Activated B cell treated with CpG ODN at 0.5 μM for 24 hours (primary cell): ENCODE measurements around the gene ID4. TPM values are rescaled to one million over a fixed set of nuclear protein-coding genes. Genes with fewer than 3 reads are reported as not detected.

Experiments
- ATAC-seq: fragments of 200-7000 bp; cut with Tn5 transposase; one replicate; pipeline ENCODE4 v1.10.0; 2021; ENCODE audit warnings: low read depth, mild to moderate bottlenecking, moderate library complexity
- CTCF ChIA-PET: fragments of 350-600 bp; sonication (Branson Sonifier 250); formaldehyde crosslinking; loops from one replicate; lab custom pipeline; 2021; ENCODE audit warnings: antibody characterized with exemption; lab: Charles Lee
- POLR2A ChIA-PET: fragments of 350-600 bp; sonication (Branson Sonifier 250); formaldehyde crosslinking; loops from one replicate; lab custom pipeline; 2021; ENCODE audit warnings: antibody characterized with exemption; lab: Charles Lee
- DNase-seq: peaks from one replicate; pipeline ENCODE4 v3.0.0; 2022
- H3K27ac Mint-ChIP-seq: one replicate; pipeline ENCODE4 v1.8.0; 2020; ENCODE audit warnings: mixed read lengths
- H3K27me3 Mint-ChIP-seq: one replicate; pipeline ENCODE4 v1.8.0; 2021; ENCODE audit warnings: mixed read lengths
- H3K36me3 Mint-ChIP-seq: one replicate; pipeline ENCODE4 v1.8.0; 2021; ENCODE audit warnings: low read depth, mixed read lengths
- H3K4me1 Mint-ChIP-seq: one replicate; pipeline ENCODE4 v1.8.0; 2021; ENCODE audit warnings: mixed read lengths
- H3K4me3 Mint-ChIP-seq: one replicate; pipeline ENCODE4 v1.8.0; 2020; ENCODE audit warnings: mild to moderate bottlenecking, mixed read lengths
- H3K9me3 Mint-ChIP-seq: one replicate; pipeline ENCODE4 v1.8.0; 2020; ENCODE audit warnings: mixed read lengths
- CTCF ChIP-seq: fragments of 200-600 bp; IDR thresholded peaks from one replicate; pipeline ENCODE4 v1.8.0; 2022; ENCODE audit warnings: antibody characterized with exemption, mild to moderate bottlenecking
- intact Hi-C: fragments of 100-400 bp; cut with micrococcal nuclease; formaldehyde crosslinking; loops from one replicate; pipeline ENCODE4 v1.15.1; 2024
- total RNA-seq: library from RNA; stranded (reverse); gene quantifications from 2 replicates; pipeline ENCODE4 v1.2.3, GENCODE V29; 2022

Gene ID4
- total RNA-seq: not detected in 2 replicates

GRCh38 chr6:19836799-19837510, at the start of gene ID4:
TSS of gene ID4 (plus strand) at chr6:19837370. CDS start at chr6:19837755, 385 bp downstream.
- TF ChIP-seq CTCF: no peak
- DNase-seq (no peak), ATAC-seq (no peak)
- Mint-ChIP-seq H3K36me3 (no peaks in the 10 kb centered on the region), H3K4me3 (no peak within 1 kb of the TSS), H3K4me1 (peaks cover 9% of the 10 kb centered on the region), H3K27ac (no peak within 1 kb of the TSS), H3K9me3 (peaks cover 5% of the 10 kb centered on the region), H3K27me3 (peaks cover 43% of the 10 kb centered on the region)
- intact Hi-C loops: no loop called here
- ChIA-PET CTCF (no interaction called here), POLR2A (no interaction called here)

- no peak overlapping the region for H3K27ac Mint-ChIP-seq
- CTCF ChIA-PET: no interaction called here
- intact Hi-C loops: no loop called here
These were observed 48.5 kb upstream of the ID4 start for GRCh38 chr6:19788686-19789085.

GRCh38 chr6:19789100-19789803, 47.9 kb upstream of the ID4 start:
- Mint-ChIP-seq H3K9me3 (no peaks in the 10 kb centered on the region), H3K4me1 (no peaks in the 10 kb centered on the region), H3K27me3 (no peaks in the 10 kb centered on the region), H3K27ac (no peak overlapping the region), H3K36me3 (no peaks in the 10 kb centered on the region), H3K4me3 (no peak overlapping the region)
- intact Hi-C loops: no loop called here
- no peak for TF ChIP-seq CTCF
- ATAC-seq (no peak), DNase-seq (no peak)
- POLR2A ChIA-PET: no interaction called here
- CTCF ChIA-PET: no interaction called here

More at GRCh38 chr6:19788686-19789085, 48.5 kb upstream of the ID4 start:
- no peak overlapping the region for H3K4me3 Mint-ChIP-seq
- DNase-seq (no peak), ATAC-seq (no peak)
- H3K36me3 Mint-ChIP-seq: no peaks in the 10 kb centered on the region
- POLR2A ChIA-PET: no interaction called here
- no peaks in the 10 kb centered on the region for H3K27me3 Mint-ChIP-seq
- no peak for TF ChIP-seq CTCF
- H3K9me3 Mint-ChIP-seq: no peaks in the 10 kb centered on the region
- no peaks in the 10 kb centered on the region for H3K4me1 Mint-ChIP-seq

GRCh38 chr6:19791267-19791666, 45.9 kb upstream of the ID4 start:
- Mint-ChIP-seq H3K4me3 (no peak overlapping the region), H3K4me1 (no peaks in the 10 kb centered on the region), H3K27me3 (no peaks in the 10 kb centered on the region), H3K27ac (no peak overlapping the region), H3K36me3 (no peaks in the 10 kb centered on the region), H3K9me3 (peaks cover 3% of the 10 kb centered on the region)
- no peak for DNase-seq
- ATAC-seq: no peak
- ChIA-PET CTCF (no interaction called here), POLR2A (no interaction called here)
- intact Hi-C loops: no loop called here
- TF ChIP-seq CTCF: no peak

GRCh38 chr6:19795211-19795610, 42.0 kb upstream of the ID4 start:
- intact Hi-C loops: no loop called here
- no peaks in the 10 kb centered on the region for H3K4me1 Mint-ChIP-seq

More at GRCh38 chr6:19795211-19795610, 42.0 kb upstream of the ID4 start:
- H3K9me3 Mint-ChIP-seq: peaks cover 11% of the 10 kb centered on the region
- DNase-seq (no peak), ATAC-seq (no peak)
- CTCF ChIA-PET: no interaction called here
- H3K36me3 Mint-ChIP-seq: no peaks in the 10 kb centered on the region
- no peak overlapping the region for H3K27ac Mint-ChIP-seq
- TF ChIP-seq CTCF: no peak
- POLR2A ChIA-PET: no interaction called here
- H3K27me3 Mint-ChIP-seq: no peaks in the 10 kb centered on the region
- no peak overlapping the region for H3K4me3 Mint-ChIP-seq
